HG03066 (cell line): ENCODE results near the gene MRI1.
"Not testable (repeated sequence)": the region's sequence is repeated elsewhere in the genome, so short reads cannot be mapped to it uniquely, and the experiment has no call there.

Experiments
- ATAC-seq: cut with Tn5 transposase; IDR thresholded peaks from one replicate; pipeline ENCODE4 v1.9.1; 2021; ENCODE audit warnings: low read depth; ENCODE audit not compliant: unreplicated experiment

The MRI1 gene

GRCh38 chr19:13757805-13758772, 6.2 kb upstream of the MRI1 start:
- ATAC-seq: no peak

GRCh38 chr19:13758795-13759194, 5.5 kb upstream of the MRI1 start:
- ATAC-seq: no peak

GRCh38 chr19:13761423-13761822, 2.9 kb upstream of the MRI1 start:
- no peak for ATAC-seq

- no peak for ATAC-seq
Observed at GRCh38 chr19:13762635-13763235, 1.6 kb upstream of the MRI1 start.

- no peak for ATAC-seq
Observed at GRCh38 chr19:13763265-13763664, 1.1 kb upstream of the MRI1 start.

- ATAC-seq: no peak
Observed at GRCh38 chr19:13764821-13765394, 586 bp downstream of the MRI1 start.

GRCh38 chr19:13765395-13766094, 1.2 kb downstream of the MRI1 start:
- no peak for ATAC-seq

GRCh38 chr19:13766095-13766481, 1.8 kb downstream of the MRI1 start:
- ATAC-seq: no peak

- ATAC-seq: no peak
Observed at GRCh38 chr19:13768510-13768909, 4.2 kb downstream of the MRI1 start.

GRCh38 chr19:13770013-13770635, 5.8 kb downstream of the MRI1 start:
- no peak for ATAC-seq

GRCh38 chr19:13774217-13775191, 10.2 kb downstream of the MRI1 start, which contains the start of gene C19orf53:
TSS of gene C19orf53 (plus strand) at chr19:13774456. CDS start at chr19:13774478, 22 bp downstream.
- ATAC-seq: peak; percentile 93

- no peak for ATAC-seq
Observed at GRCh38 chr19:13778398-13778797, 14.1 kb downstream of the MRI1 start.

- ATAC-seq: no peak
Observed at GRCh38 chr19:13778847-13779246, 14.5 kb downstream of the MRI1 start.

- not testable (repeated sequence) for ATAC-seq
Observed at GRCh38 chr19:13779794-13780193, 15.5 kb downstream of the MRI1 start.

GRCh38 chr19:13781547-13781946, 17.2 kb downstream of the MRI1 start:
- ATAC-seq: no peak

GRCh38 chr19:13782537-13782936, 18.2 kb downstream of the MRI1 start:
- ATAC-seq: no peak

GRCh38 chr19:13783565-13784500, 19.5 kb downstream of the MRI1 start:
- ATAC-seq: no peak
